Neural cell (in vitro differentiated cells): ENCODE results near the gene LENG9. TPM values are rescaled to one million over a fixed set of nuclear protein-coding genes. Genes with fewer than 3 reads are reported as not detected.

Experiments used
- H2AFZ ChIP-seq: fragments of 200-600, 300-800 bp; sonication (generic), shearing (Covaris generic); 2 replicates; pipeline ENCODE4 v1.6.0; 2014; ENCODE audit warnings: low read depth, mild to moderate bottlenecking, antibody characterized with exemption, low read length, moderate library complexity
- H3F3A ChIP-seq: fragments of 200-600 bp; shearing (Covaris generic); 2 replicates; pipeline ENCODE4 v1.6.1; 2016; ENCODE audit warnings: mild to moderate bottlenecking, moderate library complexity, mixed read lengths, antibody characterized with exemption, low read length; ENCODE audit not compliant: insufficient read depth, poor library complexity, severe bottlenecking
- H3K27ac ChIP-seq: fragments of 200-600, 300-800 bp; sonication (generic), shearing (Covaris generic); 2 replicates; pipeline ENCODE4 v1.5.1; 2014; ENCODE audit warnings: mild to moderate bottlenecking, low read length, moderate library complexity
- H3K27me3 ChIP-seq: fragments of 300-800, 200-600 bp; sonication (generic), shearing (Covaris generic); 2 replicates; pipeline ENCODE4 v1.6.0; 2014; ENCODE audit warnings: mild to moderate bottlenecking, low read depth, low read length, moderate library complexity; ENCODE audit not compliant: insufficient read depth
- H3K36me3 ChIP-seq: fragments of 300-800, 200-600 bp; sonication (generic), shearing (Covaris generic); 2 replicates; pipeline ENCODE4 v1.5.1; 2014; ENCODE audit warnings: mild to moderate bottlenecking, antibody characterized with exemption, low read length, moderate library complexity; ENCODE audit not compliant: insufficient read depth
- H3K4me2 ChIP-seq: fragments of 300-800, 200-600 bp; sonication (generic), shearing (Covaris generic); 2 replicates; pipeline ENCODE4 v1.6.0; 2014; ENCODE audit warnings: mild to moderate bottlenecking, low read length
- H3K4me3 ChIP-seq: fragments of 300-800, 200-600 bp; sonication (generic), shearing (Covaris generic); 2 replicates; pipeline ENCODE4 v1.5.1; 2014; ENCODE audit warnings: mild to moderate bottlenecking, low read length, moderate library complexity
- H3K79me2 ChIP-seq: fragments of 200-600 bp; shearing (Covaris generic); replicated peaks from 2 replicates; pipeline ENCODE4 v1.6.0; 2014; ENCODE audit warnings: mild to moderate bottlenecking, low read length, moderate library complexity; ENCODE audit not compliant: insufficient read depth
- H3K9ac ChIP-seq: fragments of 300-800, 200-600 bp; sonication (generic), shearing (Covaris generic); 2 replicates; pipeline ENCODE4 v1.6.1; 2016; ENCODE audit warnings: mild to moderate bottlenecking, low read length, mixed read lengths
- H3K9me2 ChIP-seq: fragments of 200-600 bp; shearing (Covaris generic); 2 replicates; pipeline ENCODE4 v1.6.1; 2016; ENCODE audit warnings: mild to moderate bottlenecking, low read length, mixed read lengths; ENCODE audit not compliant: insufficient read depth
- H3K9me3 ChIP-seq: fragments of 200-600, 300-800 bp; sonication (generic), shearing (Covaris generic); 2 replicates; pipeline ENCODE4 v1.6.1; 2016; ENCODE audit warnings: mild to moderate bottlenecking, mixed run types, low read length, moderate library complexity, mixed read lengths
- H4K20me1 ChIP-seq: fragments of 200-600 bp; shearing (Covaris generic); 2 replicates; pipeline ENCODE4 v1.6.1; 2016; ENCODE audit warnings: mild to moderate bottlenecking, mixed run types; ENCODE audit not compliant: insufficient read depth
- EP300 ChIP-seq: fragments of 450-650 bp; conservative IDR thresholded peaks from 2 replicates; pipeline ENCODE4 v1.6.1; 2014; ENCODE audit warnings: antibody characterized with exemption, mild to moderate bottlenecking, moderate library complexity; ENCODE audit not compliant: poor library complexity, severe bottlenecking
- EZH2 ChIP-seq: fragments of 200-600, 300-800 bp; shearing (Covaris generic), sonication (generic); IDR thresholded peaks from 2 replicates; pipeline ENCODE4 v1.6.1; 2014; ENCODE audit warnings: antibody characterized with exemption, low read length, borderline replicate concordance, mild to moderate bottlenecking; ENCODE audit not compliant: insufficient read depth, poor library complexity, severe bottlenecking
- MXI1 ChIP-seq: fragments of 450-650 bp; conservative IDR thresholded peaks from 2 replicates; pipeline ENCODE4 v1.6.1; 2014; ENCODE audit warnings: antibody characterized with exemption, mild to moderate bottlenecking; ENCODE audit not compliant: poor library complexity, severe bottlenecking
- POLR2AphosphoS5 ChIP-seq: IDR thresholded peaks from 2 replicates; pipeline ENCODE4 v1.6.1; 2012
- RAD21 ChIP-seq: fragments of 450-650 bp; conservative IDR thresholded peaks from 2 replicates; pipeline ENCODE4 v1.6.1; 2014; ENCODE audit warnings: antibody characterized with exemption, mild to moderate bottlenecking, moderate library complexity
- SMC3 ChIP-seq: fragments of 450-650 bp; conservative IDR thresholded peaks from 2 replicates; pipeline ENCODE4 v1.6.1; 2014; ENCODE audit warnings: antibody characterized with exemption, mild to moderate bottlenecking, moderate library complexity; ENCODE audit not compliant: poor library complexity
- TAF1 ChIP-seq: IDR thresholded peaks from 2 replicates; pipeline ENCODE4 v1.6.1; 2012; ENCODE audit warnings: low read depth
- polyA plus RNA-seq: library from polyadenylated mRNA; depleted of rRNA; stranded (reverse); fragments of >200 nt; gene quantifications from 2 replicates; pipeline ENCODE4 v1.2.3, GENCODE V29; 2014
- TF ChIP-seq, protein P1 (sequence below): IDR thresholded peaks from 2 replicates; pipeline ENCODE4 v1.6.1; 2012; ENCODE audit warnings: borderline replicate concordance
- TF ChIP-seq, protein P2 (sequence below): fragments of 450-650 bp; IDR thresholded peaks from 2 replicates; pipeline ENCODE4 v1.5.1; 2014; ENCODE audit warnings: antibody characterized with exemption, mild to moderate bottlenecking, moderate library complexity; ENCODE audit not compliant: poor library complexity, severe bottlenecking

Gene LENG9
- polyA plus RNA-seq, 1 donor from 2014 or later = 0.58 TPM

DNA sequence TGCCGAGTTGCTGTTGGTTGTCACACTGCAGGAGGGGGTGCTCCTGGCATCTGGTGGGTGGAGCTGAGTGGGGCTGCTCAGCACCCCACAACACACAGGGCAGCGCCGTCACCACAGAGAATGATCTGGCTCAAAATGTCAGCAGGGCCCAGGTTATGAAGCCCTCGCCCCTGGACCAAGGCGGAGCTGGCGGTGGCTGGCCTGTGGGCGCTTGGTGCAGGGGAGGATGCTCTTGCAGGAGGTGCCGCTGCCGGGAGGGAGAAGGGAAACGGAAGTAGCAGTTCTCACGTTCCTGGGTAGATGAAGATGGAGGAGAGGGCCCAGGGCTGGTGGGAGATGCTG lies 28.7 kb downstream of the LENG9 start:
- H2AFZ ChIP-seq = no peak overlapping the region
- no peaks in the 10 kb centered on the region for H4K20me1 ChIP-seq
- TF ChIP-seq POLR2AphosphoS5 = no peak
- TF ChIP-seq SMC3 = no peak
- TF ChIP-seq EP300 = no peak
- TF ChIP-seq, protein P1, sequence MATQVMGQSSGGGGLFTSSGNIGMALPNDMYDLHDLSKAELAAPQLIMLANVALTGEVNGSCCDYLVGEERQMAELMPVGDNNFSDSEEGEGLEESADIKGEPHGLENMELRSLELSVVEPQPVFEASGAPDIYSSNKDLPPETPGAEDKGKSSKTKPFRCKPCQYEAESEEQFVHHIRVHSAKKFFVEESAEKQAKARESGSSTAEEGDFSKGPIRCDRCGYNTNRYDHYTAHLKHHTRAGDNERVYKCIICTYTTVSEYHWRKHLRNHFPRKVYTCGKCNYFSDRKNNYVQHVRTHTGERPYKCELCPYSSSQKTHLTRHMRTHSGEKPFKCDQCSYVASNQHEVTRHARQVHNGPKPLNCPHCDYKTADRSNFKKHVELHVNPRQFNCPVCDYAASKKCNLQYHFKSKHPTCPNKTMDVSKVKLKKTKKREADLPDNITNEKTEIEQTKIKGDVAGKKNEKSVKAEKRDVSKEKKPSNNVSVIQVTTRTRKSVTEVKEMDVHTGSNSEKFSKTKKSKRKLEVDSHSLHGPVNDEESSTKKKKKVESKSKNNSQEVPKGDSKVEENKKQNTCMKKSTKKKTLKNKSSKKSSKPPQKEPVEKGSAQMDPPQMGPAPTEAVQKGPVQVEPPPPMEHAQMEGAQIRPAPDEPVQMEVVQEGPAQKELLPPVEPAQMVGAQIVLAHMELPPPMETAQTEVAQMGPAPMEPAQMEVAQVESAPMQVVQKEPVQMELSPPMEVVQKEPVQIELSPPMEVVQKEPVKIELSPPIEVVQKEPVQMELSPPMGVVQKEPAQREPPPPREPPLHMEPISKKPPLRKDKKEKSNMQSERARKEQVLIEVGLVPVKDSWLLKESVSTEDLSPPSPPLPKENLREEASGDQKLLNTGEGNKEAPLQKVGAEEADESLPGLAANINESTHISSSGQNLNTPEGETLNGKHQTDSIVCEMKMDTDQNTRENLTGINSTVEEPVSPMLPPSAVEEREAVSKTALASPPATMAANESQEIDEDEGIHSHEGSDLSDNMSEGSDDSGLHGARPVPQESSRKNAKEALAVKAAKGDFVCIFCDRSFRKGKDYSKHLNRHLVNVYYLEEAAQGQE = no peak
- TF ChIP-seq TAF1 = no peak
- no peak for TF ChIP-seq RAD21
- TF ChIP-seq EZH2 = no peak
- no peak for TF ChIP-seq MXI1
- TF ChIP-seq, protein P2, sequence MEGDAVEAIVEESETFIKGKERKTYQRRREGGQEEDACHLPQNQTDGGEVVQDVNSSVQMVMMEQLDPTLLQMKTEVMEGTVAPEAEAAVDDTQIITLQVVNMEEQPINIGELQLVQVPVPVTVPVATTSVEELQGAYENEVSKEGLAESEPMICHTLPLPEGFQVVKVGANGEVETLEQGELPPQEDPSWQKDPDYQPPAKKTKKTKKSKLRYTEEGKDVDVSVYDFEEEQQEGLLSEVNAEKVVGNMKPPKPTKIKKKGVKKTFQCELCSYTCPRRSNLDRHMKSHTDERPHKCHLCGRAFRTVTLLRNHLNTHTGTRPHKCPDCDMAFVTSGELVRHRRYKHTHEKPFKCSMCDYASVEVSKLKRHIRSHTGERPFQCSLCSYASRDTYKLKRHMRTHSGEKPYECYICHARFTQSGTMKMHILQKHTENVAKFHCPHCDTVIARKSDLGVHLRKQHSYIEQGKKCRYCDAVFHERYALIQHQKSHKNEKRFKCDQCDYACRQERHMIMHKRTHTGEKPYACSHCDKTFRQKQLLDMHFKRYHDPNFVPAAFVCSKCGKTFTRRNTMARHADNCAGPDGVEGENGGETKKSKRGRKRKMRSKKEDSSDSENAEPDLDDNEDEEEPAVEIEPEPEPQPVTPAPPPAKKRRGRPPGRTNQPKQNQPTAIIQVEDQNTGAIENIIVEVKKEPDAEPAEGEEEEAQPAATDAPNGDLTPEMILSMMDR = no peak
- H3K27me3 ChIP-seq = no peaks in the 10 kb centered on the region
- H3K4me2 ChIP-seq = no peak overlapping the region
- no peaks in the 10 kb centered on the region for H3K36me3 ChIP-seq
- H3F3A ChIP-seq = no peaks in the 10 kb centered on the region
- no peak overlapping the region for H3K4me3 ChIP-seq
- no peaks in the 10 kb centered on the region for H3K79me2 ChIP-seq
- H3K9ac ChIP-seq = no peak overlapping the region
- no peaks in the 10 kb centered on the region for H3K9me3 ChIP-seq
- H3K9me2 ChIP-seq = no peaks in the 10 kb centered on the region
- no peak overlapping the region for H3K27ac ChIP-seq

DNA sequence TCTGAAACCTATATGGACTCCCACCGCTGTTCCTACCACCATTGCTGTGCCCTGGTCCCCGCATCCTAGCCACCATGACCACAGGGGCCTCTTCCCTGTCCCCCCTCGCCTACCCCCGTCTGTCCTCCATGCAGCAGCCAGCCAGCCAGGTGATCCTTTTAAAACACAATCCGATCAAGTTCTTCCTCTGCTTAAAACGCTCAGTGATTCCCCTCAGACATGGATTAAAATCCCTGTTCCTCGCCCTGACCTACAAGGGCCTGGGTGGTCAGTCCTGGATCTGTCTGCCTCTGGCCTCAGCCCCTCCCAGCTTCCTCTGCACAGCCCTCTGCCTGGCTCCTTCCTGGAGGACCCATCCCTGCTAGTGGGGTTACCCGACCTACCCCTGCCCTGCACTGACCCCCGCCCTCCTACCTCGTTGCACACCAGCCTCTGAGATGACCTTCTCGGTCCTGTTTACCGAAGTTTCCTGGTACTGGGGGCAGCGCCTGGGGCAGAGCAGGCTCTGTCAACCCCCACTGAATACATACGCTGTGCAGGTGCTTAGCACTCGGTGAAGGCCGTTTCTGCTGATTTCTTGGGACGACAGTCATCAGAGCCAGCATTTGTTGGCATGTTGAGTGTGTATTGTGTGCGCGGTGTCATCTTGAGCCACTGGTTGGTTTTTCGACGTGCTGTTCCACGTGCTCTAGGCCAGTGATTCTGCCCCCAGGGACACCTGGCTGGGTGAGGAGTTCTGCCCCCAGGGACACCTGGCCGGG lies 29.3 kb downstream of the LENG9 start:
- no peak overlapping the region for H3K27ac ChIP-seq
- H3K9me3 ChIP-seq = no peaks in the 10 kb centered on the region
- no peak overlapping the region for H2AFZ ChIP-seq
- H3K36me3 ChIP-seq = no peaks in the 10 kb centered on the region
- no peaks in the 10 kb centered on the region for H3F3A ChIP-seq
- no peaks in the 10 kb centered on the region for H4K20me1 ChIP-seq
- H3K9me2 ChIP-seq = no peaks in the 10 kb centered on the region
- H3K9ac ChIP-seq = no peak overlapping the region
- H3K27me3 ChIP-seq = no peaks in the 10 kb centered on the region
- H3K4me3 ChIP-seq = no peak overlapping the region
- no peak overlapping the region for H3K4me2 ChIP-seq
- TF ChIP-seq, protein P2 = no peak
- no peak for TF ChIP-seq RAD21
- TF ChIP-seq EZH2 = no peak
- H3K79me2 ChIP-seq = no peaks in the 10 kb centered on the region
